Measurements from ENCODE around the gene OGA.
A peak's percentile ranks its signal among the peaks of the same experiment; 100 is the strongest.

Gene OGA

GRCh38 chr10:101833466-101833865 is 15.2 kb upstream of the OGA start:
- no peak overlapping the region for H3K27ac ChIP-seq (ENCODE audit: low read length)
- H3K9ac ChIP-seq (ENCODE audit: low read depth, low read length) = no peak overlapping the region
- no peaks in the 10 kb centered on the region for H3K9me3 ChIP-seq (ENCODE audit: insufficient read depth, low read depth, low read length)
- H3K27me3 ChIP-seq (ENCODE audit: insufficient read depth, low read length) = no peaks in the 10 kb centered on the region; the same call in 1 of the 2 replicates
- H3K4me3 ChIP-seq (ENCODE audit: low read length) = no peak overlapping the region
- no peaks in the 10 kb centered on the region for H3K36me3 ChIP-seq (ENCODE audit: insufficient read depth, low read depth, low read length)
- peaks cover 7% of the 10 kb centered on the region for H3K4me1 ChIP-seq (ENCODE audit: insufficient read depth, low read length)

GRCh38 chr10:101832325-101832771 is 14.1 kb upstream of the OGA start:
- Histone ChIP-seq H3K27ac (ENCODE audit: low read length) (no peak overlapping the region), H3K9ac (ENCODE audit: low read depth, low read length) (no peak overlapping the region)

GRCh38 chr10:101831169-101831811 is 13.0 kb upstream of the OGA start:
- no peak overlapping the region for H3K27ac ChIP-seq (ENCODE audit: low read length)
- no peaks in the 10 kb centered on the region for H3K27me3 ChIP-seq (ENCODE audit: insufficient read depth, low read length)
- H3K36me3 ChIP-seq (ENCODE audit: insufficient read depth, low read depth, low read length) = no peaks in the 10 kb centered on the region
- H3K4me1 ChIP-seq (ENCODE audit: insufficient read depth, low read length) = peaks cover 7% of the 10 kb centered on the region
- peak overlapping the region; percentile 72; the same call in 1 of the 2 replicates for H3K4me3 ChIP-seq (ENCODE audit: low read length)
- H3K9me3 ChIP-seq (ENCODE audit: insufficient read depth, low read depth, low read length) = no peaks in the 10 kb centered on the region
- H3K9ac ChIP-seq (ENCODE audit: low read depth, low read length) = peak overlapping the region; percentile 40; the same call in 1 of the 2 replicates

More at GRCh38 chr10:101832325-101832771, 14.1 kb upstream of the OGA start:
- Histone ChIP-seq H3K4me3 (ENCODE audit: low read length) (no peak overlapping the region), H3K9me3 (ENCODE audit: insufficient read depth, low read depth, low read length) (no peaks in the 10 kb centered on the region), H3K36me3 (ENCODE audit: insufficient read depth, low read depth, low read length) (no peaks in the 10 kb centered on the region), H3K4me1 (ENCODE audit: insufficient read depth, low read length) (peaks cover 7% of the 10 kb centered on the region), H3K27me3 (ENCODE audit: insufficient read depth, low read length) (no peaks in the 10 kb centered on the region)

GRCh38 chr10:101830322-101831168 is 12.3 kb upstream of the OGA start:
- Histone ChIP-seq H3K4me1 (ENCODE audit: insufficient read depth, low read length) (peaks cover 7% of the 10 kb centered on the region), H3K9ac (ENCODE audit: low read depth, low read length) (peak overlapping the region; percentile 40; the same call in 1 of the 2 replicates), H3K27me3 (ENCODE audit: insufficient read depth, low read length) (no peaks in the 10 kb centered on the region), H3K27ac (ENCODE audit: low read length) (no peak overlapping the region), H3K36me3 (ENCODE audit: insufficient read depth, low read depth, low read length) (no peaks in the 10 kb centered on the region), H3K9me3 (ENCODE audit: insufficient read depth, low read depth, low read length) (no peaks in the 10 kb centered on the region), H3K4me3 (ENCODE audit: low read length) (peak overlapping the region; percentile 72)

- no peaks in the 10 kb centered on the region for H3K27me3 ChIP-seq (ENCODE audit: insufficient read depth, low read length)
- no peak overlapping the region for H3K9ac ChIP-seq (ENCODE audit: low read depth, low read length)
- H3K4me1 ChIP-seq (ENCODE audit: insufficient read depth, low read length) = peaks cover 4% of the 10 kb centered on the region; the same call in 1 of the 2 replicates
- H3K9me3 ChIP-seq (ENCODE audit: insufficient read depth, low read depth, low read length) = no peaks in the 10 kb centered on the region
- no peaks in the 10 kb centered on the region for H3K36me3 ChIP-seq (ENCODE audit: insufficient read depth, low read depth, low read length)
- H3K27ac ChIP-seq (ENCODE audit: low read length) = no peak overlapping the region
- peak overlapping the region; percentile 72 for H3K4me3 ChIP-seq (ENCODE audit: low read length)
Observed at GRCh38 chr10:101829561-101830315, 11.5 kb upstream of the OGA start.

- Histone ChIP-seq H3K4me1 (ENCODE audit: insufficient read depth, low read length) (peaks cover 4% of the 10 kb centered on the region; the same call in 1 of the 2 replicates), H3K27ac (ENCODE audit: low read length) (no peak overlapping the region), H3K4me3 (ENCODE audit: low read length) (peak overlapping the region; percentile 52; the same call in 1 of the 2 replicates), H3K27me3 (ENCODE audit: insufficient read depth, low read length) (no peaks in the 10 kb centered on the region), H3K9me3 (ENCODE audit: insufficient read depth, low read depth, low read length) (no peaks in the 10 kb centered on the region), H3K36me3 (ENCODE audit: insufficient read depth, low read depth, low read length) (no peaks in the 10 kb centered on the region), H3K9ac (ENCODE audit: low read depth, low read length) (no peak overlapping the region)
Observed at GRCh38 chr10:101828766-101829551, 10.7 kb upstream of the OGA start.

- no peaks in the 10 kb centered on the region for H3K9me3 ChIP-seq (ENCODE audit: insufficient read depth, low read depth, low read length)
- no peak overlapping the region for H3K27ac ChIP-seq (ENCODE audit: low read length)
- no peaks in the 10 kb centered on the region for H3K27me3 ChIP-seq (ENCODE audit: insufficient read depth, low read length)
- H3K36me3 ChIP-seq (ENCODE audit: insufficient read depth, low read depth, low read length) = no peaks in the 10 kb centered on the region
- no peak overlapping the region for H3K4me3 ChIP-seq (ENCODE audit: low read length)
- peaks cover 4% of the 10 kb centered on the region; the same call in 1 of the 2 replicates for H3K4me1 ChIP-seq (ENCODE audit: insufficient read depth, low read length)
- no peak overlapping the region for H3K9ac ChIP-seq (ENCODE audit: low read depth, low read length)
Observed at GRCh38 chr10:101827919-101828600, 9.8 kb upstream of the OGA start.

- no peak overlapping the region for H3K9ac ChIP-seq (ENCODE audit: low read depth, low read length)
- H3K27ac ChIP-seq (ENCODE audit: low read length) = no peak overlapping the region
- H3K4me3 ChIP-seq (ENCODE audit: low read length) = no peak overlapping the region
- H3K9me3 ChIP-seq (ENCODE audit: insufficient read depth, low read depth, low read length) = no peaks in the 10 kb centered on the region
- peaks cover 4% of the 10 kb centered on the region; the same call in 1 of the 2 replicates for H3K4me1 ChIP-seq (ENCODE audit: insufficient read depth, low read length)
- no peaks in the 10 kb centered on the region for H3K27me3 ChIP-seq (ENCODE audit: insufficient read depth, low read length)
- H3K36me3 ChIP-seq (ENCODE audit: insufficient read depth, low read depth, low read length) = no peaks in the 10 kb centered on the region
Observed at GRCh38 chr10:101826852-101827434, 8.7 kb upstream of the OGA start.

GRCh38 chr10:101824736-101825135 is 6.5 kb upstream of the OGA start:
- Histone ChIP-seq H3K9ac (ENCODE audit: low read depth, low read length) (no peak overlapping the region), H3K27me3 (ENCODE audit: insufficient read depth, low read length) (no peaks in the 10 kb centered on the region), H3K4me1 (ENCODE audit: insufficient read depth, low read length) (no peaks in the 10 kb centered on the region), H3K9me3 (ENCODE audit: insufficient read depth, low read depth, low read length) (no peaks in the 10 kb centered on the region), H3K27ac (ENCODE audit: low read length) (no peak overlapping the region), H3K4me3 (ENCODE audit: low read length) (no peak overlapping the region), H3K36me3 (ENCODE audit: insufficient read depth, low read depth, low read length) (no peaks in the 10 kb centered on the region)

GRCh38 chr10:101818872-101819633 is 809 bp upstream of the OGA start:
- Histone ChIP-seq H3K27me3 (ENCODE audit: insufficient read depth, low read length) (no peaks in the 10 kb centered on the region), H3K9me3 (ENCODE audit: insufficient read depth, low read depth, low read length) (no peaks in the 10 kb centered on the region), H3K4me3 (ENCODE audit: low read length) (peak overlapping the region; percentile 97), H3K4me1 (ENCODE audit: insufficient read depth, low read length) (0 out of 2 replicates have a peak, but pooled peaks cover 5% of the 10 kb centered on the region), H3K9ac (ENCODE audit: low read depth, low read length) (peak overlapping the region; percentile 98), H3K36me3 (ENCODE audit: insufficient read depth, low read depth, low read length) (no peaks in the 10 kb centered on the region), H3K27ac (ENCODE audit: low read length) (peak overlapping the region; percentile 98)
